ENCODE measurements around the gene NFATC2. TPM values are rescaled to one million over a fixed set of nuclear protein-coding genes. Genes with fewer than 3 reads are reported as not detected.
"Not testable (repeated sequence)": the region's sequence is repeated elsewhere in the genome, so short reads cannot be mapped to it uniquely, and the experiment has no call there.

The NFATC2 gene
- total and polyA plus RNA-seq, 8 donors, result 5.3 to 12.3 (median 8.5) TPM

GRCh38 chr20:51482836-51483473 lies 59.6 kb downstream of the NFATC2 start:
- H3K4me3 ChIP-seq, result no peak overlapping the region
- no peaks in the 10 kb centered on the region for H3K4me1 ChIP-seq
- no peaks in the 10 kb centered on the region for H3K36me3 ChIP-seq
- no peak for ATAC-seq
- no peaks in the 10 kb centered on the region for H3K9me3 ChIP-seq
- no peaks in the 10 kb centered on the region for H3K27me3 ChIP-seq
- intact Hi-C loops (cut with DNase I), result no loop called here
- TF ChIP-seq CTCF (IDR thresholded peaks at IDR 0.05), result no peak
- DNase-seq, result no peak
- H3K27ac ChIP-seq, result no peak overlapping the region

GRCh38 chr20:51481341-51481914 lies 61.1 kb downstream of the NFATC2 start:
- DNase-seq (peak in 1 of 4 donors; percentile 56), ATAC-seq (peak; percentile 61)
- H3K27ac ChIP-seq, result no peak overlapping the region
- H3K27me3 ChIP-seq, result no peaks in the 10 kb centered on the region
- no peak for TF ChIP-seq CTCF (IDR thresholded peaks at IDR 0.05)
- no peaks in the 10 kb centered on the region for H3K4me1 ChIP-seq
- H3K4me3 ChIP-seq, result no peak overlapping the region
- H3K36me3 ChIP-seq, result no peaks in the 10 kb centered on the region
- peaks cover 0 to 4% of the 10 kb centered on the region in 2 donors for H3K9me3 ChIP-seq
- intact Hi-C loops (cut with DNase I), result no loop called here

GRCh38 chr20:51480507-51481270 lies 61.8 kb downstream of the NFATC2 start:
- no peak for TF ChIP-seq CTCF (IDR thresholded peaks at IDR 0.05)
- H3K9me3 ChIP-seq, result peaks cover 0 to 4% of the 10 kb centered on the region in 2 donors
- H3K4me1 ChIP-seq, result no peaks in the 10 kb centered on the region
- H3K36me3 ChIP-seq, result no peaks in the 10 kb centered on the region
- H3K27ac ChIP-seq, result no peak overlapping the region
- ATAC-seq (no peak), DNase-seq (no peak)
- H3K27me3 ChIP-seq, result no peaks in the 10 kb centered on the region
- intact Hi-C loops (cut with DNase I), result no loop called here
- H3K4me3 ChIP-seq, result no peak overlapping the region

- intact Hi-C loops (cut with DNase I); H3K9me3 ChIP-seq; H3K4me1 ChIP-seq; H3K27ac ChIP-seq; DNase-seq; H3K27me3 ChIP-seq; H3K4me3 ChIP-seq; H3K36me3 ChIP-seq; ATAC-seq: not testable (repeated sequence)
Measured at GRCh38 chr20:51476106-51476505, 66.4 kb downstream of the NFATC2 start.

- intact Hi-C loops (cut with DNase I), result no loop called here
- no peak overlapping the region for H3K4me3 ChIP-seq
- TF ChIP-seq CTCF (IDR thresholded peaks at IDR 0.05), result no peak
- no peak for DNase-seq
- no peaks in the 10 kb centered on the region for H3K27me3 ChIP-seq
- H3K36me3 ChIP-seq, result no peaks in the 10 kb centered on the region
- no peak overlapping the region for H3K27ac ChIP-seq
- ATAC-seq, result no peak
- H3K4me1 ChIP-seq, result no peaks in the 10 kb centered on the region
- H3K9me3 ChIP-seq, result peaks cover 0 to 4% of the 10 kb centered on the region in 2 donors
Measured at GRCh38 chr20:51473771-51474170, 68.7 kb downstream of the NFATC2 start.

All from left lung (tissue), 10 donors.